Body of pancreas (tissue), 4 donors: ENCODE results near the gene GSDME.

ENCODE experiments used
- POLR2A ChIP-seq, 3 donors: fragments of 450-650 bp; IDR thresholded peaks; one replicate each; pipeline ENCODE4 v1.6.1; 2016; ENCODE audit warnings: antibody characterized with exemption in 3 of 3, mild to moderate bottlenecking in 2 of 3
- TF ChIP-seq, protein P1 (sequence below), 7 experiments: fragments of 450-650 bp in 4 of 7; fragments of 200-600 bp in 3 of 7; sonication (generic) in 3 of 7; IDR thresholded peaks; one replicate each; pipeline ENCODE4 v1.5.1; 2016 to 2019; ENCODE audit warnings: antibody characterized with exemption in 7 of 7

DNA sequence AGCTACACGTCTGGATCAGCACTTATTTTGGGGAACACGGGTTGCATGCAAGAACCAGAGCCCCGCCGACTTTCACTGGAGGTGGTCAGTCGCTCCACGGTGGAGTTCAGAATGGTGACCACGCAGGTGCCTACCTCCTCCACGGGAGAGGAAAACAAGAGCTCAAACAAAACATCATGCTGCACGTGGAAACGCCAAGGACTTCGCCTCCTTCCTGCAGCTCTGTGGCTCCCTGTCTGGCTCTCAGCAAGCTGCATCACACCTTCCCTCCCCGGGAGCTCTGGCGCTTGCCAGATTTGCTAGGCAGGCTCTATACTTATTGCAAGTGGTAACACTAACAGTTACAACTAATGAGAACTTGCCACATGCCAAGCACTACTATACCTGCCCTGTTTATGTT lies 26.0 kb downstream of the GSDME start:
- TF ChIP-seq, protein P1, sequence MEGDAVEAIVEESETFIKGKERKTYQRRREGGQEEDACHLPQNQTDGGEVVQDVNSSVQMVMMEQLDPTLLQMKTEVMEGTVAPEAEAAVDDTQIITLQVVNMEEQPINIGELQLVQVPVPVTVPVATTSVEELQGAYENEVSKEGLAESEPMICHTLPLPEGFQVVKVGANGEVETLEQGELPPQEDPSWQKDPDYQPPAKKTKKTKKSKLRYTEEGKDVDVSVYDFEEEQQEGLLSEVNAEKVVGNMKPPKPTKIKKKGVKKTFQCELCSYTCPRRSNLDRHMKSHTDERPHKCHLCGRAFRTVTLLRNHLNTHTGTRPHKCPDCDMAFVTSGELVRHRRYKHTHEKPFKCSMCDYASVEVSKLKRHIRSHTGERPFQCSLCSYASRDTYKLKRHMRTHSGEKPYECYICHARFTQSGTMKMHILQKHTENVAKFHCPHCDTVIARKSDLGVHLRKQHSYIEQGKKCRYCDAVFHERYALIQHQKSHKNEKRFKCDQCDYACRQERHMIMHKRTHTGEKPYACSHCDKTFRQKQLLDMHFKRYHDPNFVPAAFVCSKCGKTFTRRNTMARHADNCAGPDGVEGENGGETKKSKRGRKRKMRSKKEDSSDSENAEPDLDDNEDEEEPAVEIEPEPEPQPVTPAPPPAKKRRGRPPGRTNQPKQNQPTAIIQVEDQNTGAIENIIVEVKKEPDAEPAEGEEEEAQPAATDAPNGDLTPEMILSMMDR (IDR thresholded peaks at IDR 0.05): no peak
- TF ChIP-seq POLR2A (IDR thresholded peaks at IDR 0.05): no peak
